ENCODE measurements around the gene JUNB. TPM values are rescaled to one million over a fixed set of nuclear protein-coding genes. Genes with fewer than 3 reads are reported as not detected.

Gene JUNB
- total RNA-seq, 1 donor from 2014 or later: 158 TPM

DNA sequence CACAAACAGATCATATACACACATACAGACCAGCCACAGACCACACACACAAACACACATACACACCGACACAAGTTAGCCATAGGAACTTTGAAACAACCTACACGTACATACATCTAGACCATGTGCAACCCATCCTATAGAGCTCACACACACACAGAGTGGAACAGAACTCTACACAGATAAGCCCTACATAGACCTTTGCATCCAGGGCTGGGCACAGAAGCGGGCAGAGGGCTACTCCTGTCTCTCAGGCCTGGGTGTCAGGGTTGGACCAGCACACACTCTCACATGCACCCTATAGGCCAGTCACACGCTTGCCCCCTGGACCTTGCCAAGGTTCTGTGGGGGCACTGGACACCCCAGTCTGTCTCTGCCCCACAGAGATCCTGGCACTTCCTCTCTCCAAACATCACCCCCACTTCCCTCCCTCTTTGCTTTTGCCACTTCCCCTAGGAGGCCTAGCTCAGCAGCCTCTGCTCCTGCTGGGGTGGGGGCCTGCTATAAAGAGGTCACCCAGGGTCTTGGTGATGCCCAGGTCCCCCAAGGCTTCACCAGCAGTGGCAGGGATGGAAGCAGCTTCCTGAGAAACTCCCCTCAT lies 5.8 kb upstream of the JUNB start:
- no peak for DNase-seq (ENCODE audit: low read depth)
- H3K27me3 ChIP-seq (ENCODE audit: control insufficient read depth, insufficient read depth, low read length): no peaks in the 10 kb centered on the region
- no peak overlapping the region for H3K4me3 ChIP-seq (ENCODE audit: low read depth, low read length)
- no peaks in the 10 kb centered on the region for H3K36me3 ChIP-seq (ENCODE audit: control insufficient read depth, insufficient read depth, low read length)
- FAIRE-seq: no peak
- TF ChIP-seq, protein P1, sequence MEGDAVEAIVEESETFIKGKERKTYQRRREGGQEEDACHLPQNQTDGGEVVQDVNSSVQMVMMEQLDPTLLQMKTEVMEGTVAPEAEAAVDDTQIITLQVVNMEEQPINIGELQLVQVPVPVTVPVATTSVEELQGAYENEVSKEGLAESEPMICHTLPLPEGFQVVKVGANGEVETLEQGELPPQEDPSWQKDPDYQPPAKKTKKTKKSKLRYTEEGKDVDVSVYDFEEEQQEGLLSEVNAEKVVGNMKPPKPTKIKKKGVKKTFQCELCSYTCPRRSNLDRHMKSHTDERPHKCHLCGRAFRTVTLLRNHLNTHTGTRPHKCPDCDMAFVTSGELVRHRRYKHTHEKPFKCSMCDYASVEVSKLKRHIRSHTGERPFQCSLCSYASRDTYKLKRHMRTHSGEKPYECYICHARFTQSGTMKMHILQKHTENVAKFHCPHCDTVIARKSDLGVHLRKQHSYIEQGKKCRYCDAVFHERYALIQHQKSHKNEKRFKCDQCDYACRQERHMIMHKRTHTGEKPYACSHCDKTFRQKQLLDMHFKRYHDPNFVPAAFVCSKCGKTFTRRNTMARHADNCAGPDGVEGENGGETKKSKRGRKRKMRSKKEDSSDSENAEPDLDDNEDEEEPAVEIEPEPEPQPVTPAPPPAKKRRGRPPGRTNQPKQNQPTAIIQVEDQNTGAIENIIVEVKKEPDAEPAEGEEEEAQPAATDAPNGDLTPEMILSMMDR (IDR thresholded peaks at IDR 0.05; ENCODE audit: insufficient read depth, low read length, severe bottlenecking): no peak

- H3K27me3 ChIP-seq (ENCODE audit: control insufficient read depth, insufficient read depth, low read length): no peaks in the 10 kb centered on the region
- no peak overlapping the region for H3K4me3 ChIP-seq (ENCODE audit: low read depth, low read length)
- TF ChIP-seq, protein P1 (IDR thresholded peaks at IDR 0.05; ENCODE audit: insufficient read depth, low read length, severe bottlenecking): no peak
- H3K36me3 ChIP-seq (ENCODE audit: control insufficient read depth, insufficient read depth, low read length): no peaks in the 10 kb centered on the region
- no peak for FAIRE-seq
- no peak for DNase-seq (ENCODE audit: low read depth)
Measured at GRCh38 chr19:12786141-12786870, 5.0 kb upstream of the JUNB start.

DNA sequence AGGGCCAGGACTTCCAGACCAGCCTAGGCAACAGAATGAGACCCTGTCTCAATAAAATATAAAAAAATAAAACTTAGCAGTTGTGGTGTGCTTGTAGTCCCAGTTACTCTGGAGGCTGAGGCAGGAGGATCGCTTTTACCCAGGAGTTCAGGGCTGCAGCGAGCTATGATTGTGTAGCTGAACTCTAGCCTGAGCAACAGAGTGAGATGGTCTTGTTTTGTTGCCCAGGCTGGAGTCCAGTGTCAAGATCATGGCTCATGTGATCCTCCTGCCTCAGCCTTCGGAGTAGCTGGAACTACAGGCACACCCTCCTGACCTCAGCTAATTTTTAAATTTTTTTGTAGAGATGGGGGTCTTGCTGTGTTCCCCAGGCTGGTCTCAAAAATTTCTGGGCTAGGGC lies 4.3 kb upstream of the JUNB start:
- Histone ChIP-seq H3K36me3 (ENCODE audit: control insufficient read depth, insufficient read depth, low read length) (peaks cover 4% of the 10 kb centered on the region), H3K4me3 (ENCODE audit: low read depth, low read length) (no peak overlapping the region), H3K27me3 (ENCODE audit: control insufficient read depth, insufficient read depth, low read length) (no peaks in the 10 kb centered on the region)
- TF ChIP-seq, protein P1 (IDR thresholded peaks at IDR 0.05; ENCODE audit: insufficient read depth, low read length, severe bottlenecking): no peak
- FAIRE-seq (no peak), DNase-seq (ENCODE audit: low read depth) (no peak)

- H3K27me3 ChIP-seq (ENCODE audit: control insufficient read depth, insufficient read depth, low read length): no peaks in the 10 kb centered on the region
- DNase-seq (ENCODE audit: low read depth) (no peak), FAIRE-seq (no peak)
- TF ChIP-seq, protein P1 (IDR thresholded peaks at IDR 0.05; ENCODE audit: insufficient read depth, low read length, severe bottlenecking): no peak
- no peak overlapping the region for H3K4me3 ChIP-seq (ENCODE audit: low read depth, low read length)
- H3K36me3 ChIP-seq (ENCODE audit: control insufficient read depth, insufficient read depth, low read length): peaks cover 8% of the 10 kb centered on the region
Measured at GRCh38 chr19:12787458-12787857, 3.8 kb upstream of the JUNB start.

DNA sequence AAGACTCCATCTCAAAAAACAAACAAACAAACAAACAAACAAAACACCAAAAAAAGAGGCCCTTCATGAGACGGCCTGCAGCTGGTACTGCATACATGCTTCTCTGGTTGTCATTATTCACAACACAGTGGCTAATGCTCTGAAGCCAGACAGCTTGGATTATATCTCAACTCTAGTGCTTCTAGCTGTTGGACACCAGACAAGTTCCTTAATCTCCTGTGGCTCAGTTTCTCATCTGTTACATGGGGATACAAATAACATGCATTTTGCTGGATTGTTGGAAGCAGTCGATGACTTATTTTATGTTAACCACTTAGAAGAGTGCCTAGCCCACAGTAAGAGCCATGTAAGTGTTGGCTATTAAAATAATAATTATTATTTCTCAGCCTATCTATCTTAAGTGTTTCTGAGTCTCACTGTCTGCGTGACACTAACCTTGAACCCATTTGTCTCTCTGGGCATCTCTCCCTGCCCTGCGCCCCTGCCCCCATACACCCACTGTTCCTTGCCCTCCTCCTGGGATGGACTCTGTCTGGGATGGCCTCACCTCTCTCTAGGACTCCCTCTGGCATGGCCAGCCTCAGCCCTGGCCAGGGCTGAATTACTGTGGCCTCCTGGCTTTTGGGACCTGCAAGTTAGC lies 3.1 kb upstream of the JUNB start:
- no peak for FAIRE-seq
- H3K36me3 ChIP-seq (ENCODE audit: control insufficient read depth, insufficient read depth, low read length): peaks cover 11% of the 10 kb centered on the region
- DNase-seq (ENCODE audit: low read depth): no peak
- TF ChIP-seq, protein P1 (IDR thresholded peaks at IDR 0.05; ENCODE audit: insufficient read depth, low read length, severe bottlenecking): no peak
- no peaks in the 10 kb centered on the region for H3K27me3 ChIP-seq (ENCODE audit: control insufficient read depth, insufficient read depth, low read length)
- no peak overlapping the region for H3K4me3 ChIP-seq (ENCODE audit: low read depth, low read length)

Measured in bronchial epithelial cell (primary cell).